IMR-90 (cell line): ENCODE measurements around the gene OMG. TPM values are rescaled to one million over a fixed set of nuclear protein-coding genes. Genes with fewer than 3 reads are reported as not detected.
A peak's percentile ranks its signal among the peaks of the same experiment; 100 is the strongest.

ENCODE experiments used
- ATAC-seq: fragments of 200-7000 bp; cut with Tn5 transposase; 2 replicates; pipeline ENCODE4 v1.9.1; 2020; ENCODE audit warnings: low read depth, mild to moderate bottlenecking, moderate library complexity
- BruUV-seq: library from RNA; stranded (reverse); fragments of 400-500 nt; replicated peaks from 2 replicates; lab custom pipeline; 2021; lab: Mats Ljungman, UMichigan
- CTCF ChIA-PET: fragments of 300-600 bp; formaldehyde crosslinking; extraction: SDS; loops from one replicate; lab custom pipeline; 2021; ENCODE audit warnings: antibody characterized with exemption; lab: Yijun Ruan, JAX
- POLR2A ChIA-PET: fragments of 300-600 bp; sonication (Branson Sonifier 250); formaldehyde crosslinking; loops from one replicate; lab custom pipeline; 2022; ENCODE audit warnings: antibody characterized with exemption; ENCODE audit not compliant: unreplicated experiment; lab: Charles Lee
- DNase-seq: peaks from one replicate; pipeline ENCODE4 v3.0.0; 2013
- H2AFZ ChIP-seq: replicated peaks from 2 replicates; pipeline ENCODE3; 2013; ENCODE audit warnings: low read length, mild to moderate bottlenecking; ENCODE audit not compliant: poor library complexity
- H2AK5ac ChIP-seq: 2 replicates; pipeline ENCODE4 v1.6.1; 2013; ENCODE audit warnings: low read depth, low read length, inconsistent platforms
- H2AK9ac ChIP-seq: replicated peaks from 2 replicates; pipeline ENCODE3; 2013; ENCODE audit warnings: mild to moderate bottlenecking, low read depth, low read length, moderate library complexity; ENCODE audit not compliant: poor library complexity
- H2BK120ac ChIP-seq: 2 replicates; pipeline ENCODE4 v1.6.1; 2013; ENCODE audit warnings: low read depth, low read length, inconsistent platforms
- H2BK15ac ChIP-seq: 3 replicates; pipeline ENCODE4 v1.6.1; 2013; ENCODE audit warnings: low read depth, low read length, inconsistent platforms
- H2BK20ac ChIP-seq: 2 replicates; pipeline ENCODE4 v1.6.1; 2013; ENCODE audit warnings: low read depth, mild to moderate bottlenecking, inconsistent platforms, low read length, moderate library complexity
- H2BK5ac ChIP-seq: 2 replicates; pipeline ENCODE4 v1.6.1; 2013; ENCODE audit warnings: mild to moderate bottlenecking, low read depth, low read length, inconsistent platforms; ENCODE audit not compliant: poor library complexity, severe bottlenecking
- H3K14ac ChIP-seq: replicated peaks from 2 replicates; pipeline ENCODE4 v1.6.1; 2013; ENCODE audit warnings: low read depth, low read length, inconsistent platforms
- H3K18ac ChIP-seq: 2 replicates; pipeline ENCODE4 v1.6.1; 2013; ENCODE audit warnings: low read depth, low read length, control low read depth
- H3K23ac ChIP-seq: 2 replicates; pipeline ENCODE4 v1.6.1; 2013; ENCODE audit warnings: low read depth, low read length, inconsistent platforms
- H3K27ac ChIP-seq: 2 replicates; pipeline ENCODE4 v1.5.1; 2013; ENCODE audit warnings: mild to moderate bottlenecking, control low read depth, low read length; ENCODE audit not compliant: insufficient read depth
- H3K27me3 ChIP-seq: 2 replicates; pipeline ENCODE4 v1.6.1; 2013; ENCODE audit warnings: low read length; ENCODE audit not compliant: control insufficient read depth, insufficient read depth
- H3K36me3 ChIP-seq: 2 replicates; pipeline ENCODE4 v1.6.1; 2013; ENCODE audit warnings: low read length, mixed read lengths; ENCODE audit not compliant: control insufficient read depth, insufficient read depth
- H3K4ac ChIP-seq: 2 replicates; pipeline ENCODE4 v1.6.1; 2013; ENCODE audit warnings: low read depth, low read length, inconsistent platforms
- H3K4me1 ChIP-seq: 2 replicates; pipeline ENCODE4 v1.6.1; 2013; ENCODE audit warnings: low read length, mixed read lengths; ENCODE audit not compliant: control insufficient read depth, insufficient read depth
- H3K4me2 ChIP-seq: 2 replicates; pipeline ENCODE4 v1.6.1; 2013; ENCODE audit warnings: low read depth, mild to moderate bottlenecking, control low read depth, low read length, moderate library complexity
- H3K4me3 ChIP-seq: 2 replicates; pipeline ENCODE4 v1.5.1; 2013; ENCODE audit warnings: low read depth, mild to moderate bottlenecking, control low read depth, low read length, moderate library complexity; ENCODE audit not compliant: insufficient read depth
- H3K56ac ChIP-seq: 2 replicates; pipeline ENCODE4 v1.6.1; 2013; ENCODE audit warnings: low read length, inconsistent platforms; ENCODE audit not compliant: insufficient read depth; ENCODE audit errors: extremely low read depth
- H3K79me1 ChIP-seq, 2 experiments: 2 replicates each; pipeline ENCODE4 v1.6.1; 2013; ENCODE audit warnings: low read length in 2 of 2, inconsistent platforms in 1 of 2, low read depth in 1 of 2
- H3K9ac ChIP-seq: 2 replicates; pipeline ENCODE4 v1.6.1; 2013; ENCODE audit warnings: low read depth, low read length, control low read depth
- H3K9me1 ChIP-seq: 2 replicates; pipeline ENCODE4 v1.6.1; 2013; ENCODE audit warnings: low read length, inconsistent platforms; ENCODE audit not compliant: insufficient read depth
- H3K9me3 ChIP-seq: 2 replicates; pipeline ENCODE4 v1.6.1; 2013; ENCODE audit warnings: low read length; ENCODE audit not compliant: control insufficient read depth, insufficient read depth
- H4K20me1 ChIP-seq: 2 replicates; pipeline ENCODE4 v1.6.1; 2013; ENCODE audit warnings: low read length, inconsistent platforms; ENCODE audit not compliant: insufficient read depth
- H4K5ac ChIP-seq: 2 replicates; pipeline ENCODE4 v1.6.1; 2013; ENCODE audit warnings: mild to moderate bottlenecking, low read depth, low read length, control low read depth
- H4K8ac ChIP-seq, 2 experiments: 2 replicates each; pipeline ENCODE4 v1.6.1; 2013; ENCODE audit warnings: low read depth in 2 of 2, low read length in 2 of 2, control low read depth in 1 of 2, inconsistent platforms in 1 of 2
- H4K91ac ChIP-seq: 2 replicates; pipeline ENCODE4 v1.6.1; 2013; ENCODE audit warnings: low read depth, low read length, inconsistent platforms; ENCODE audit not compliant: insufficient read depth
- BHLHE40 ChIP-seq: fragments of 150-350 bp; IDR thresholded peaks from 2 replicates; pipeline ENCODE4 v1.6.1; 2016; ENCODE audit warnings: mild to moderate bottlenecking, low read depth, low read length
- MAZ ChIP-seq: IDR thresholded peaks from 2 replicates; pipeline ENCODE4 v1.6.1; 2012; ENCODE audit warnings: low read depth, mild to moderate bottlenecking, low read length, improper control_type of control experiment, moderate library complexity, borderline replicate concordance
- POLR2A ChIP-seq: IDR thresholded peaks from 2 replicates; pipeline ENCODE4 v1.6.1; 2012; ENCODE audit warnings: mild to moderate bottlenecking, low read depth, low read length
- RAD21 ChIP-seq: IDR thresholded peaks from 2 replicates; pipeline ENCODE4 v1.6.1; 2012; ENCODE audit warnings: low read length, improper control_type of control experiment
- RFX5 ChIP-seq: IDR thresholded peaks from 2 replicates; pipeline ENCODE4 v1.8.0; 2012; ENCODE audit warnings: low read depth, mild to moderate bottlenecking, low read length, moderate library complexity
- dilution Hi-C: fragments of 300-500 bp; cut with HindIII; formaldehyde crosslinking; loops from one replicate; pipeline ENCODE4 v1.14.3; 2018; ENCODE audit warnings: low sequenced_read_pairs; ENCODE audit not compliant: unreplicated experiment
- in situ Hi-C: fragments of 300-500 bp; cut with MboI; formaldehyde crosslinking; loops from 3 replicates; pipeline ENCODE4 v1.14.3; 2019; ENCODE audit warnings: low sequenced_read_pairs, inconsistent platforms, mixed read lengths
- intact Hi-C: fragments of 100-400 bp; cut with micrococcal nuclease; formaldehyde crosslinking; loops from 2 replicates; pipeline ENCODE4 v1.10.0; 2022
- polyA plus RNA-seq, 3 experiments: library from polyadenylated mRNA; depleted of rRNA; stranded (reverse); fragments of >200 nt; gene quantifications; 2 replicates each; pipeline ENCODE4 v1.2.3, GENCODE V29; 2012; ENCODE audit warnings: low replicate concordance in 1 of 3
- total RNA-seq: library from RNA; depleted of rRNA; stranded (reverse); fragments of >200 nt; gene quantifications from 2 replicates; pipeline ENCODE4 v1.2.3, GENCODE V29; 2012
- TF ChIP-seq, protein P1 (sequence below): conservative IDR thresholded peaks from 2 replicates; pipeline ENCODE4 v1.5.1; 2012; ENCODE audit warnings: mild to moderate bottlenecking, low read depth, low read length, improper control_type of control experiment
- TF ChIP-seq, protein P2 (sequence below): fragments of 150-350 bp; IDR thresholded peaks from 2 replicates; pipeline ENCODE4 v1.6.1; 2017; ENCODE audit warnings: mild to moderate bottlenecking, antibody characterized with exemption, low read length, low read depth

The OMG gene
- total and polyA plus RNA-seq, 2 of the 4 experiments (the other 2 are of a cell fraction): 0.18 TPM; not detected in 1

DNA sequence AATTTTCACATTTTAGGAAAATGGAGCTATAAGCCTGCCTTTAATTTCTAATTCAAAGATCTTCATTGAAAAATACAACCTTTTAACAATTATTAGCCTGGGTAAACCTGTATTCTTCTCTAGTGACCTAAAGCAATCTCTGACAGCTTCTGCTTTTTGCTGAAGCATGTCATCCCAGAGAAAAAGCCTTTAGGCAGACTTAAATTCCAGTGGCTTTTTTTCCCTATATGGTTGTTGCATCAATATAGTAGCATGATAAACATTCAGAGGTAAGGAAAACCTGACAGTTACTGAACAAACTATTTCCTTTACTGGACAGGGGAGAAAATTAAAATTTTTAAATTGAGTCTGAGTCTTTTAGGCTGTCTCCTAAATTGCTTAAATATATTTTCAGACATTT, 32.2 kb upstream of the OMG start:
- no peak overlapping the region for H3K18ac ChIP-seq
- H2BK15ac ChIP-seq: no peak overlapping the region
- H3K79me1 ChIP-seq: peaks cover 0 to 16% of the 10 kb centered on the region in 2 experiments; a peak in 2 of 4 replicates
- BruUV-seq: no TSS peak
- in situ Hi-C loops: no loop called here
- no peak overlapping the region for H3K4ac ChIP-seq
- no peaks in the 10 kb centered on the region for H3K9me3 ChIP-seq
- no peak overlapping the region for H4K8ac ChIP-seq
- no peak overlapping the region for H2BK5ac ChIP-seq
- H3K14ac ChIP-seq: no peak overlapping the region
- no peak overlapping the region for H3K23ac ChIP-seq
- TF ChIP-seq, protein P1, sequence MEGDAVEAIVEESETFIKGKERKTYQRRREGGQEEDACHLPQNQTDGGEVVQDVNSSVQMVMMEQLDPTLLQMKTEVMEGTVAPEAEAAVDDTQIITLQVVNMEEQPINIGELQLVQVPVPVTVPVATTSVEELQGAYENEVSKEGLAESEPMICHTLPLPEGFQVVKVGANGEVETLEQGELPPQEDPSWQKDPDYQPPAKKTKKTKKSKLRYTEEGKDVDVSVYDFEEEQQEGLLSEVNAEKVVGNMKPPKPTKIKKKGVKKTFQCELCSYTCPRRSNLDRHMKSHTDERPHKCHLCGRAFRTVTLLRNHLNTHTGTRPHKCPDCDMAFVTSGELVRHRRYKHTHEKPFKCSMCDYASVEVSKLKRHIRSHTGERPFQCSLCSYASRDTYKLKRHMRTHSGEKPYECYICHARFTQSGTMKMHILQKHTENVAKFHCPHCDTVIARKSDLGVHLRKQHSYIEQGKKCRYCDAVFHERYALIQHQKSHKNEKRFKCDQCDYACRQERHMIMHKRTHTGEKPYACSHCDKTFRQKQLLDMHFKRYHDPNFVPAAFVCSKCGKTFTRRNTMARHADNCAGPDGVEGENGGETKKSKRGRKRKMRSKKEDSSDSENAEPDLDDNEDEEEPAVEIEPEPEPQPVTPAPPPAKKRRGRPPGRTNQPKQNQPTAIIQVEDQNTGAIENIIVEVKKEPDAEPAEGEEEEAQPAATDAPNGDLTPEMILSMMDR: no peak
- no peak for TF ChIP-seq BHLHE40
- no peak for TF ChIP-seq RAD21
- TF ChIP-seq, protein P2, sequence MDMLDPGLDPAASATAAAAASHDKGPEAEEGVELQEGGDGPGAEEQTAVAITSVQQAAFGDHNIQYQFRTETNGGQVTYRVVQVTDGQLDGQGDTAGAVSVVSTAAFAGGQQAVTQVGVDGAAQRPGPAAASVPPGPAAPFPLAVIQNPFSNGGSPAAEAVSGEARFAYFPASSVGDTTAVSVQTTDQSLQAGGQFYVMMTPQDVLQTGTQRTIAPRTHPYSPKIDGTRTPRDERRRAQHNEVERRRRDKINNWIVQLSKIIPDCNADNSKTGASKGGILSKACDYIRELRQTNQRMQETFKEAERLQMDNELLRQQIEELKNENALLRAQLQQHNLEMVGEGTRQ: no peak
- no peak for TF ChIP-seq POLR2A
- no peak for TF ChIP-seq MAZ
- no peak for TF ChIP-seq RFX5
- H4K91ac ChIP-seq: no peak overlapping the region
- ATAC-seq: peak; percentile 8; the same call in 1 of the 2 replicates
- peaks cover 7% of the 10 kb centered on the region for H3K9me1 ChIP-seq
- H2BK20ac ChIP-seq: no peak overlapping the region; the same call in 1 of the 2 replicates
- no peak overlapping the region for H3K27ac ChIP-seq
- ChIA-PET CTCF (interaction anchor here (0.8 kb wide), 1 partner anchor 63 kb away, joined by 3 read pairs; no protein-coding TSS in a partner anchor), POLR2A (no interaction called here)
- no peak overlapping the region for H2BK120ac ChIP-seq
- H3K36me3 ChIP-seq: peaks cover 14% of the 10 kb centered on the region
- H3K4me1 ChIP-seq: peaks cover 6% of the 10 kb centered on the region; the same call in 1 of the 2 replicates
- peak; percentile 22 for DNase-seq
- dilution Hi-C loops: no loop called here
- no peak overlapping the region for H4K5ac ChIP-seq
- no peak overlapping the region for H2AK9ac ChIP-seq
- no peaks in the 10 kb centered on the region; the same call in 1 of the 2 replicates for H4K20me1 ChIP-seq
- H2AFZ ChIP-seq: no peak overlapping the region
- H3K4me3 ChIP-seq: no peak overlapping the region
- no peak overlapping the region for H3K9ac ChIP-seq
- no peak overlapping the region for H3K56ac ChIP-seq
- H3K4me2 ChIP-seq: no peak overlapping the region
- intact Hi-C loops: no loop called here
- no peaks in the 10 kb centered on the region for H3K27me3 ChIP-seq
- H2AK5ac ChIP-seq: no peak overlapping the region
